Sigmoid colon (tissue), 4 donors: ENCODE results near the gene CTNNA1.

Experiments
- CTCF ChIP-seq, 4 experiments: fragments of 450-650 bp in 3 of 4; fragments of 200-600 bp in 1 of 4; IDR thresholded peaks; one replicate each; pipeline ENCODE4 v1.5.1; 2016 to 2019; ENCODE audit warnings: antibody characterized with exemption in 4 of 4, mild to moderate bottlenecking in 3 of 4, moderate library complexity in 2 of 4
- EP300 ChIP-seq, 4 donors: sonication (generic); formaldehyde crosslinking; IDR thresholded peaks; one replicate each; pipeline ENCODE4 v1.6.1; 2017; ENCODE audit warnings: antibody characterized with exemption in 4 of 4
- POLR2AphosphoS5 ChIP-seq, 4 donors: sonication (generic); formaldehyde crosslinking; IDR thresholded peaks; one replicate each; pipeline ENCODE4 v1.6.1; 2017; ENCODE audit warnings: antibody characterized with exemption in 4 of 4

DNA sequence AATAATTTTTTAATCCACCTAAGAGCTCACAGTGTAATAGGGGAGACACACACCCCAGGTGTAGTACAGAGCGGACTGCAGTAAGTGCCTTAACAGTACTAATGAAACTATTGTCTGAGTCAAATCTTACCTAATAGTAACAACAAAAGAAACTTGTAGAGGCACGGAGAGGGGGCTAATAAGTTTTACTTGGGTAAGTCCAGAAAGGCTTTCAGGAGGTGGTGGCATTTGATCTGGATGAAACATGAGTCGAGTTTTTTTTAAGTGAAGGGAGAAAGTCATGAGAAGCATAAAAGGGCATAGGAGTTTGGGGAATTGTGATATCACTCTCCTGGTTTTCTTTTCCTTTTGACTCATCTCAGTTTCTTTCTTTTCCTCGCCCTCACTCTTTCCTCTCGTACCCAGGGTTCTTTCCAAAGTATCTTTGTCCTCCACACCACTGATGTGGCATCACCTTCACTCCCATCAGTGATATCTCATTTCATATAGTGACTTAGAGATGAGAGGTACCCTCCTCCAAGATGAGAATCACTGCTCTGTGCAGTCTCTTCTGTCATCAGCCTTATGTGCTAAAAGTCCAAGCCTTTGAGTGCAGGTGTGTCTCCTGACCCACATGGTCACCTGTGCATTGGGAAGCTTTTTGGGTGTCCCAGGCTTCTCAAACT is 2.0 kb downstream of the CTNNA1 start:
- TF ChIP-seq CTCF (IDR thresholded peaks at IDR 0.05) (no peak), EP300 (IDR thresholded peaks at IDR 0.05) (no peak), POLR2AphosphoS5 (IDR thresholded peaks at IDR 0.05) (no peak)
